ENCODE results near the gene SLC22A12.

SLC22A12 gene

DNA sequence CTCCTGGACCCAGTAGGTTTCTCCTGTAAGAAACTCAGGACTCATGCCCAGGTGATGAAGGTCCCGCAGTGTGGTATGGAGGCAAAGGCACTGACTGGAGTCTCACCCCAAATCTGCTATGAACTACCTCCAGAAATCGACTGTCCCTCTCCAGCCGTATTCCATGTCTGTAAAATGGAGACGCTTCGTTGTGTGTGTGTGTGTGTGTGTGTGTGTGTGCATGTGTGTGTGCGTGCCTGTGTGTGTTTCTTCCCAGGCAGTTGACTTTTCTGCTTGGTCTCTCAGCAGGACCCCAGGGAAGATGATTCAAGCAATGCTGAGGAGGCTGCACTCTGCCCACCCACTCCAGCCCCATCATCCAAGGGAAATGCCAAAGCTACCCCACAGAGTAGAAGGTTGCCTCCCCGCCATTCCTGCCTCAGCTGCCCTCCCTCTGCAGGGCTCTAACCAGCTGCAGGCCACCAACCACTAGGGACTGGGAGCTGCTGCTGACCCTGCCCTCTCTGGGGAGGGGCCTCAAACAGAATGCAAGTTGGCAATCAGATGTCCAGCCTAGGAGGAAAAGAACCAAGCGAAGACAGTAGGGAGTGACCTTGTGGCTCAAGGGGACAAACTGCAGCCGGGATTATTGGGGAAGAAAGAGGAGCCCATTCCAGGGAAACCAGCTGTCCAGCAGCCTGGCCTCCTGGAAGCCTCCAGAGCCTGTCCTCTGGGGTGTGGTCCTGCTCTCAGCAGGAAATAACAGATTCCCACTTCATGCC is 56.2 kb downstream of the SLC22A12 start:
- Mint-ChIP-seq H3K27me3 (peaks cover 28% of the 10 kb centered on the region), H3K27ac (no peak overlapping the region), H3K36me3 (ENCODE audit: low read depth) (no peaks in the 10 kb centered on the region), H3K4me3 (no peak overlapping the region), H3K9me3 (no peaks in the 10 kb centered on the region), H3K4me1 (no peaks in the 10 kb centered on the region)
- ATAC-seq: no peak
- no peak for DNase-seq

DNA sequence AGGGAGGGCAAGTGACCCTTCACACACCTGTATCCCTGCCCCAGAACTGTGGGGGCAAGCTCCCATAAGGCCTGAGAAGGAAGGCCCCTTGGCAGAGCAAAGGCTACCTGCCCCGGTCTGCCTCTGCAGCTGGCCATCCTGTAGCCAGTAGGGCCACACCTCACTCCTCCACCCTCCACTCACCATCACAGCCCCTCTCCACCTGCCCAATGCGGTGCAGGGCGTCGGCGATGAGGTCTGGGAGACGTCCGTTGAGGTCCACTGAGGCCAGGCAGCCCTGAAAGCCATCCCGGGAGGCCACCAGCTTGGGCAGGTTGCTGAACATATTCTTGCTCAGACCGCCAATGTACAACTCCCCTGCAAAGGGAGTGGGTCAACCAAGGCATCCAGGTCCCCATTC is 57.5 kb downstream of the SLC22A12 start:
- ATAC-seq: no peak
- no peaks in the 10 kb centered on the region for H3K36me3 Mint-ChIP-seq (ENCODE audit: low read depth)

DNA sequence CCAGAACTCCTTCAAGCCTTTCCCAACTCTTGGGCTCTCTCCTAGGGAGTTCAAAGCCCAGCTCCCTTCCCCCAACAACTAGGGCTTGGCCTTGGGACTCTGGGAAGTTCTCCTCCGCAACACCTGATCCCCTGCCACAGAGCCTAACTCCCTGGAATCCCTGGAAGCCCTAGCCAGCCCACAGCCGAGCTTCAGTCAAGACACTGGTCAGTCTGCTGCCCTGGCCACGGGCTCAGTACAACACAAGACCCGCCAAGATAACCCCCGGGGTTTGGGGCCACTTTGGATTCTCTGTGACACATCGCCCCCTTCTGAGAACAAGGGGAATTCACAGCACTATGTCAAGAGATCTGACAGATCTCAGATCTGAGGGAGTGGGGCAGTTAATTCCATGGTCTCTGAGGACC is 58.3 kb downstream of the SLC22A12 start:
- DNase-seq (no peak), ATAC-seq (no peak)

More for the DNA sequence above, 57.5 kb downstream of the SLC22A12 start:
- Mint-ChIP-seq H3K4me3 (no peak overlapping the region), H3K9me3 (no peaks in the 10 kb centered on the region), H3K4me1 (peaks cover 1% of the 10 kb centered on the region), H3K27ac (no peak overlapping the region), H3K27me3 (peaks cover 29% of the 10 kb centered on the region)
- DNase-seq: no peak

DNA sequence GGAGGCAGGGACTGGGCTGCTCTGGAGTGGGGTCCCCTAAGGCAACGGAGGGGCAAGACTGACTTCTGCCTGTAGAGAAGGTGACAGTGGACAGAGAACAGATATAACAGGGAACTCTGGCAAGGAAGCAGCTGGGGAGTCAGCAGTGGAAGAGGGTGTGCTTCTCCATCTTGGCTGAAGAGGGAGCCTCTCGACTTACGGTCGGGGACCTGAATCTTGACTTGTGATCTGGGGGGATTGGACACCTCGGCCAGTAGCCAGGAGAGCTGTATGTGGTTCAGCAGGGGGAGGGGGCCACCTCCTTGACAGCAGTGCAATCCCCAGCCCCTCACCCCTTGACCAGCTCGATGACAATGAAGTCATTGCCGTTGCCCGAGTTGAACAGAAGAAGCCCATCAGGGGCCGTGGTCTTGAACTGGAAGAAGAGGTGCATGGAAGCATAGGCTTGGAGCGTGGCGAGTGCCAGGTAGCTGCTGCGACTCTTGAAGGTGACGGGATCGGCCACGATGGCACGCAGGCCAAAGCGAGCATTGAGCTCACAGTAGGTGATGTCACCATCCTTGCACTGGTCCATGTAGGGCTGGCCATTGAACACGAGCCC is 60.0 kb downstream of the SLC22A12 start:
- DNase-seq (no peak), ATAC-seq (no peak)
- peaks cover 7% of the 10 kb centered on the region for H3K27me3 Mint-ChIP-seq
- no peaks in the 10 kb centered on the region for H3K9me3 Mint-ChIP-seq
- no peak overlapping the region for H3K4me3 Mint-ChIP-seq
- H3K27ac Mint-ChIP-seq: no peak overlapping the region
- H3K4me1 Mint-ChIP-seq: peaks cover 4% of the 10 kb centered on the region
- H3K36me3 Mint-ChIP-seq (ENCODE audit: low read depth): no peaks in the 10 kb centered on the region

More for the DNA sequence above, 58.3 kb downstream of the SLC22A12 start:
- no peak overlapping the region for H3K27ac Mint-ChIP-seq
- no peaks in the 10 kb centered on the region for H3K36me3 Mint-ChIP-seq (ENCODE audit: low read depth)
- peaks cover 1% of the 10 kb centered on the region for H3K4me1 Mint-ChIP-seq
- no peak overlapping the region for H3K4me3 Mint-ChIP-seq
- peaks cover 23% of the 10 kb centered on the region for H3K27me3 Mint-ChIP-seq
- no peaks in the 10 kb centered on the region for H3K9me3 Mint-ChIP-seq

All from activated naive CD8-positive, alpha-beta T cell treated with anti-CD3 and anti-CD28 coated beads, Interleukin-2, amount 50 U/mL, for 24 hours (primary cell).